ENCODE data around the gene ERFL. TPM values are rescaled to one million over a fixed set of nuclear protein-coding genes. Genes with fewer than 3 reads are reported as not detected.

ERFL gene
- total and polyA plus RNA-seq, 2 experiments from 2014 or later, result 0.69 TPM; not detected in 1

DNA sequence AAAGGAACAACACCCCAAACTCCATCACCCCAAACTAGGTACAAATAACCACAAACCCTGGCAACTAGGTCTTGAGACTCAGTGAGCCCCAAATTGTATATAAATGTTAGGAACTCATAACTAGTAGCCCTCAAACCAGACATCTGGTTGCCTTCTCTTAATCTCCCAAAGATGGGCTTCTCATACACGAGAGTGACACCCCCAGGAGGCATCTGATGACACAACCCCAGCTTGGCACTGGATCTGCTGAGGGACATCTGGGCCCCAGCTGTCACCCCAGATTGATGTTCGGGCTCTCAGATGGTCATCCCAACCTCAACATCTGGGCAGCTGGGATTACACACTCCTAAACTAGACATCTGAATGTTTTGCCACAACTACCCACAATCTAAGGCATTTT lies 16.1 kb upstream of the ERFL start (continued):
- no peak for TF ChIP-seq ZNF462 (CRISPR knock-in tag; IDR thresholded peaks at IDR 0.05)

DNA sequence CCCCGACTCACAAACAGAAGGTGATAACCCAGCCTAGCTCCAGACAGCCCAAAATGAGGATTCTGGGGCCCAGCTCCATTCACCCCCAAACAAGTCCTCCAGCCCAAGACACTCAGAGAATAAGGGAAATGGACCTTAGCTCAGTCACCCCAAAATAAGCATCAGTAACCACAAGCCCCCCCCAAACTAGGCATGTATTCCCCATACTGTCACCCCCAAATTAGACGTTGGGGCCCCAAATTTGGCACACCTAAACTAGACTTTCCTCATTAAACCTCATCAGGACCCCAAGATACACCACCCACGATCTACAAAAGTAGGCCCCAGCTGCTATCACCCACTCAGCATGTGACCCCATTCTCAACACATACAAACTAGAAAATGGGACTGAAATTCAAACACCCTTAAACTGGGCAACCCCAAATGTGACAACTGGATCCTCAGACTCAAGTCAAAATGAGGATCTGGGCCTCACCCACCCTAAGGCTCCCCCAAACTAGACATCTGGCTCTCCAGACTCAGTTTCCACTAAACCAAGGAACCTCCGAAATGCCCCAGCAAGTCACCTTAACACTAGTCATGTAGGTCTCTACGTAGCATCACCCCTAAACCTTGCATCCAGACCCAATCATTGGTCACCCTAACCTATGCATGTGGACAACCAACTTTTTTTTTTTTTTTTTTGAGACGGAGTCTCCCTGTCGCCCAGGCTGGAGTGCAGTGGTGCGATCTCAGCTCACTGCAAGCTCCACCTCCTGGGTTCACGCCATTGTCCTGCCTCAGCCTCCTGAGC lies 13.4 kb upstream of the ERFL start:
- peaks cover 26% of the 10 kb centered on the region for H3K27me3 Mint-ChIP-seq (ENCODE audit: insufficient read depth, low read depth, poor library complexity)
- TF ChIP-seq ZNF462 (CRISPR knock-in tag; IDR thresholded peaks at IDR 0.05) (no peak), JUNB (IDR thresholded peaks at IDR 0.05; ENCODE audit: unreplicated experiment) (no peak), ETS1 (IDR thresholded peaks at IDR 0.05) (no peak), NANOG (IDR thresholded peaks at IDR 0.05; ENCODE audit: borderline replicate concordance) (no peak)

More for the DNA sequence above, 13.4 kb upstream of the ERFL start:
- ATAC-seq (no peak), DNase-seq (ENCODE audit: low spot score) (no peak)
- H3K27ac ChIP-seq (ENCODE audit: low read depth), result no peak overlapping the region
- no peak overlapping the region for H3K27ac Mint-ChIP-seq
- H3K36me3 ChIP-seq (ENCODE audit: insufficient read depth), result no peaks in the 10 kb centered on the region
- peaks cover 3% of the 10 kb centered on the region; the same call in 1 of the 3 replicates for H3K36me3 Mint-ChIP-seq (ENCODE audit: low read depth)
- H3K4me3 ChIP-seq, result peak overlapping the region; percentile 66; the same call in 1 of the 2 replicates
- H3K4me1 Mint-ChIP-seq, result peaks cover 6% of the 10 kb centered on the region
- H3K4me2 ChIP-seq, result no peak overlapping the region
- H3F3A ChIP-seq (replicated peaks; ENCODE audit: low read depth), result peaks cover 4% of the 10 kb centered on the region; the same call in 1 of the 2 replicates
- H3K4me1 ChIP-seq (ENCODE audit: insufficient read depth), result peaks cover 5% of the 10 kb centered on the region; the same call in 1 of the 2 replicates
- 0 out of 2 replicates have a peak, but pooled peaks cover 4% of the 10 kb centered on the region for H4K20me1 ChIP-seq (replicated peaks; ENCODE audit: insufficient read depth)
- no peak overlapping the region for H2AFZ ChIP-seq
- H3K27me3 ChIP-seq (ENCODE audit: insufficient read depth), result peaks cover 54% of the 10 kb centered on the region
- H3K9me2 ChIP-seq (ENCODE audit: insufficient read depth), result no peaks in the 10 kb centered on the region
- peaks cover 8% of the 10 kb centered on the region; the same call in 1 of the 3 replicates for H3K9me3 Mint-ChIP-seq
- H3K79me2 ChIP-seq (replicated peaks; ENCODE audit: insufficient read depth), result no peaks in the 10 kb centered on the region
- peak overlapping the region; percentile 59 for H3K4me3 Mint-ChIP-seq

Data from GM23338 (cell line).